Diencephalon (tissue), 1 donor: ENCODE data around the gene OR51B6. TPM values are rescaled to one million over a fixed set of nuclear protein-coding genes. Genes with fewer than 3 reads are reported as not detected.

Experiments
- small RNA-seq: library from RNA; depleted of rRNA; stranded (forward); fragments of <200 nt; gene quantifications from one replicate; pipeline ENCODE3, GENCODE V24; 2014
- total RNA-seq: library from RNA; depleted of rRNA; stranded (reverse); fragments of >200 nt; gene quantifications from one replicate; pipeline ENCODE4 v1.2.3, GENCODE V29; 2014

Gene OR51B6
- not detected for total RNA-seq

GRCh38 chr11:5351208-5351607, at the start of gene OR51B6:
TSS of gene OR51B6 (plus strand) at chr11:5351508. CDS start at chr11:5351508, 0 bp downstream.

GRCh38 chr11:5301846-5302245, 49.5 kb upstream of the OR51B6 start, which contains the start of gene OR51B4:
TSS of gene OR51B4 (minus strand) at chr11:5301946. CDS start at chr11:5301946, 0 bp downstream.

GRCh38 chr11:5324197-5324596, 27.1 kb upstream of the OR51B6 start, which contains the start of gene OR51B2:
TSS of gene OR51B2 (minus strand) at chr11:5324297. CDS start at chr11:5324297, 0 bp downstream.

GRCh38 chr11:5343474-5344335, 7.6 kb upstream of the OR51B6 start, which contains the start of gene OR51B5:
TSS of gene OR51B5 (minus strand) at chr11:5343524. CDS start at chr11:5343524, 0 bp downstream.

GRCh38 chr11:5383576-5383975, 32.3 kb downstream of the OR51B6 start, which contains the start of gene OR51M1:
TSS of gene OR51M1 (plus strand) at chr11:5383812. CDS start at chr11:5389399, 5,587 bp downstream.

Small RNAs within 50 kb of the gene (small RNA-seq; reads per million reads assigned to genes)
- not detected for gene AC104389.3

Other genes with a start within 250 kb of the OR51B6 start
- gene OR52A5, start 213.2 kb upstream of the OR51B6 start, total RNA-seq: not detected
- not detected for gene OR52A1, start 196.8 kb upstream of the OR51B6 start, total RNA-seq
- not detected for gene OR51V1, start 150.8 kb upstream of the OR51B6 start, total RNA-seq
- 550 TPM for gene HBB, start 124.4 kb upstream of the OR51B6 start, total RNA-seq
- gene HBD, start 117.0 kb upstream of the OR51B6 start, total RNA-seq: not detected
- gene HBG1, start 101.7 kb upstream of the OR51B6 start, total RNA-seq: 3.5 TPM
- 2,344 TPM for gene HBG2, start 96.7 kb upstream of the OR51B6 start, total RNA-seq
- gene HBE1, start 81.6 kb upstream of the OR51B6 start, total RNA-seq: 13.8 TPM
- gene OR51B4, start 49.6 kb upstream of the OR51B6 start, total RNA-seq: not detected
- gene OR51B2, start 27.2 kb upstream of the OR51B6 start, total RNA-seq: 0.46 TPM
- gene OR51B5, start 8.0 kb upstream of the OR51B6 start, total RNA-seq: 0.46 TPM
- not detected for gene OR51M1, start 32.3 kb downstream of the OR51B6 start, total RNA-seq
- gene OR51Q1, start 70.6 kb downstream of the OR51B6 start, total RNA-seq: not detected
- not detected for gene OR51I1, start 90.0 kb downstream of the OR51B6 start, total RNA-seq
- gene OR51I2, start 97.8 kb downstream of the OR51B6 start, total RNA-seq: not detected
- gene OR52D1, start 137.2 kb downstream of the OR51B6 start, total RNA-seq: not detected
- gene UBQLN3, start 158.4 kb downstream of the OR51B6 start, total RNA-seq: 0.46 TPM
- gene UBQLNL, start 165.2 kb downstream of the OR51B6 start, total RNA-seq: 0.46 TPM
- 0.69 TPM for gene OR52H1, start 197.0 kb downstream of the OR51B6 start, total RNA-seq
- gene OR52B6, start 229.4 kb downstream of the OR51B6 start, total RNA-seq: not detected
- gene TRIM6, start 245.1 kb downstream of the OR51B6 start, total RNA-seq: 1.2 TPM